Stimulated activated CD4-positive, alpha-beta T cell treated with anti-CD3 and anti-CD28 coated beads, Interleukin-15, amount 100 ng/mL, for 24 hours (primary cell): Measurements from ENCODE around the gene VPS37D.
"Not testable (repeated sequence)": the region's sequence is repeated elsewhere in the genome, so short reads cannot be mapped to it uniquely, and the experiment has no call there.

ENCODE experiments used
- DNase-seq: peaks from one replicate; pipeline ENCODE4 v3.0.0-alpha.2; 2020

The VPS37D gene

DNA sequence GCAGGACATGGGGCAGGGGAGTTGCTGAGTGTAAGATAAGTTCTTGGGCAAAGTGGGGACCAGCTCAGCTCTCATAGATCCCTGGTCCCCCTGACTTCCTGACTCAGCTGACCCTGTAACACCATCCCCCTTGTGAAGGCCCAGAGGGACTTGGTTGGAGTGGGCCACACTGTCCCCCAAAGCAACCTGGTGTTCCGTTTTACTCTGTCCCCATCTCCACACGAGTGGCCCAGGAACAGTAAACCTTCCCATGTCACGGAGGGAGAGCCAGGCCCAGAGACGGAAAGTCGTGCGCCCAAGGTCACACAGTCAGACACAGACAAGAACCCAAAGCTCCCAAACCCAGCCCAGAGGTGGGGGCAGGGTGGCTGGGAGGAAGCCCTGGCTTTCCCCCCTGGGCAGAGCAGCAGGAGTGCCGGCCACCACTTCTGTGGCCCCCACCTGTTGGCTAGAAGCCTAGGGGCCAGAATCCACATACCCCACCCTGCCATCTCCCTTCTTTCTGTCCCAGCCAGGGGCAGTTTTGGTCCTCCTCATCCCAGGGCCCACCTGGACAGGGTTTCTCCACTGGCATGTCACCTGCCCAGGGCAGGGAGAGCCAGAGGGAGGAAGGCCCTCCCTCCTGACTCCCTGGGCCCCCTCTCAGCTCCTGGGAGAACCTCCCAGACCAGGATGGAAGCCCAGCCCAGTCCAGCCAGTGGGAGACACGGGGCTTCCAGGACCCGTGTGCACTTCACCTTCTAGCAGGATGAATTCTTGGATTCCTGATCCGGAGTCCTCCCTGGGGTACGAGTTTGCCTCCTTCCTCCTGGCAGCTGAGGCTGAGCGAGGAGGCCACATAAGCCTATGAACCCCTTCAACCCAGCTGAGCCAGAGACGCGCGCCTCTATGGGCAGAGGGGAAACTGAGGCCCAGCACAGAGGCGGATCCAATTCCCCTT is 20.6 kb upstream of the VPS37D start:
- no peak for DNase-seq

DNA sequence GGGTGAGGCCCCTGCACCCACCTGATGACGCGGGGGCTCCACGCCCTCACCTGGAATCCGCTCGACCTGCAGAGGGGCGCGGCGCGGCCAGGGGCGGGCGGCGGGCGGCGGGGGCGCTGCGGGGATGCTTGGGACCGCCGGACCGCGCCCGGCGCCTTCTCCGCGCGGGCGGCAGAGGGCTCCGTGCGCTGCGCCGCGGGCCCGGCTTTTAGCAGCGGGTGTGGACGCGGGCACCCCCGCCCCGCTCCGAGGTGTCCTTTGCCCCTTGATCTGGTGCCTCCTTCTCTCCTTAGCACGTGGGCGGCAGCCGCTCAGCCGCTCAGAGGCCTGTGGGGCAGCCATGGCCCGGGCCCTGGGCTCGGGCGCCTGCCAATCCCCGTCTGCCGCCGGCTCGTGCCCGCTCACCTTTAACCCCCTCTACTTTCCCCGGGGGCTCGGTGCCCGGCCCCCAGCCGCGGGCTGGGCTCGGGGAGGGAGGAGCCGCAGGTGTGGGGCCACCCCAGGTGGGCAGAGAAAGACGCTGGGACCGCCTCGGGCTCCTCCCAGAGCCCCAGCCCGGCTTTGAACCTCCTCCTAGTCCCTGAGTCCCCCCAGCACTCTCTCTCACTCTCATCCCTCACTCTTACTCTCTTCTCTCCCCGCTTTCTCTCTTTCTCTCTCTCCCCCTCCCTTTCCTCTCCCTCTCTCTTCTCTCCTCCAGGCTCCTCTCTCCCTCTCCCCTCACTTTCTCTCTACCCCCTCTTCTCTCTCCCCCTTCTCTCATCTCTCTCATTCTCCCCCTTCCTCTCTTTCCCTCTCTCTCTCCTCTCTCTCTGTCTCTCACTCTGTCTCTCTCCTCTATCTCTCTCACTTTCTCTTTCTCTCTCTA is 19.7 kb upstream of the VPS37D start:
- DNase-seq, result peak; percentile 50

DNA sequence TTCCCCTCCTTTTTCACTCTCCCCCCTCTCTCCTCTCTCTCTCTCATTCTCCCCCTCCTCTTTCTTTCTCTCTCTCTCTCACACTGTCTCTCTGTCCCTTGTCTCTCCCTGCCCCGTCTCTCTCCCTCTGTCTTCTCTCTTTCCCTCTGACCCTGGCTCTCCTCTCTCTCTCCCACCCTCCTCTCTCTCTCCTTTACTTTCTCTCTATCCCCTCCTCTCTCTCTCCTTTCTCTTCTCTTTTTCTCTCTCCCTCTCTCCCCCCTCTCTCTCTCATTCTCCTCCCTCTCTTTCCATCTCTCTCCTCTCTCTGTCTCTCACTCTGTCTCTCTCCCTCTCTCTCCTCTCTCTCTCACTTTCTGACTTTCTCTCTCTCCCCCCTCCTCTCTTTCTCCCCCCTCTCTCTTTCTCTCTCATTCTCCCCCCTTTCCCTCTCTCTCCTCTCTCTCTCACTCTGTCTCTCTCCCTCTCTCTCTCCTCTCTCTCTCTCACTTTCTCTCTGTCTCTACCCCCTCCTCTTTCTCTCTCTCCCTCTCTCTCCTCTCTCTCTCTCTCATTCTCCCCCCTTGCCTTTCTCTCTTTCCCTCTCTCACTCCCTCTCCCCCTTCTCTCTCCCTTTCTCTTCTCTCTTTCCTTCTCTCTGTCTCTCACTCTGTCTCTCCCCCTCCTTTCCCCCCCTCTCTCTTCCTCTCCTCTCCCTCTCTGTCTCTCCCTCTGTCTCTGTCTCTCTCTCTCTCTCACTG is 18.9 kb upstream of the VPS37D start:
- DNase-seq, result no peak

DNA sequence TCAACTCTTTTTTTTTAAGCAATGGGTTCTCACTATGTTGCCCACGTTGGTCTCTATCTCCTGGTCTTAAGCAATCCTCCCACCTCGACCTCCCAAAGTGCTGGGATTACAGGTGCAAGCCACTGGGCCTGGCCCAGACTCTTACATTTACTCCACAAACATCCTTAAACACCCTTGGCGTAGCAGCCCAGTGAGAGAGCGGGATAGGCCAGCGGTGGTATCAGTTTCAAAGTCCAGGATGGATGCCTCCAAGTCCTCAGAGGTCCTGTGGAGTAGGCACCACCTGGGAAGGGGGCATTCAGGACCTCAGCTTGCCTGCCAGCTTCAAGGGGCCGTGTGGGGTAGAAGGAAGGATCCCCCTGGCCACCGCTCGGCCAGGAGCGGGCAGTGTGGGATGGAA is 18.1 kb upstream of the VPS37D start:
- no peak for DNase-seq

DNA sequence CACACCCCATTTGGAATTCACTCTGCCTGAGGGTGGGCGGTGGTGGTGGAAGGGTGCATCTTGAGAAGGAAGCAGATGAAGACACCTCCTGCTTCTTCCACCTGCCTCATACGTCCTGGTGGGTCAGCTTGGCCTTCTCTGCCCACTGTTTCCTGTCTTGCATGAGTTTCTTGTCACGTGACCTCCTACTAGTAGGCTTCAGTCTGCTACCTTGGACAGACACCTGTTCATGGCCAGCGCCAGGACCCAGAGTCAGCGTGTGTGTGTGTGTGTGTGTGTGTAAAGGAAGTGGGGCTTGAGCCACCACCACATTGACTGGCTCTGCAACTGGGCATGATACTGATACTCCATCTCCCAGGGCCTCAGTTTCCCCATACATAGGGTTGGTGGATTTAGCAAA is 17.1 kb upstream of the VPS37D start:
- DNase-seq, result no peak

DNA sequence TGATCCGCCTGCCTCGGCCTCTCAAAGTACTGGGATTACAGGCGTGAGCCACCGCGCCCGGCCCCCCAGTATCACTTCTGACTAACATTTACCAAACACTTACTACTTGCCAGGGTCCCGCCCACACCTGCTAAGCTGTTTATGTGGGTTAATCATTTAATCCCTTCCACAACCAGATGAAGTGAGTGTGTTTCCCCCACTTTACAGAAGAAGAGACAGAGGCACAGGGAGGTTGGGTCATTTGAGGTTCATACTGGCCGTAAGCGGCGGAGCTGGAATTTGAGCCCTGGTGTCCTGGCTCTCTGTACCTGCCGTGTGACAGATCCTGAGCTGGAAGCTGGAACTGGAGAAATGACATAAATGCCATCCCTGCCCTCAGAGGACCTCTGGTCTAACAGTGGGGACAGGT is 15.1 kb upstream of the VPS37D start:
- no peak for DNase-seq

DNA sequence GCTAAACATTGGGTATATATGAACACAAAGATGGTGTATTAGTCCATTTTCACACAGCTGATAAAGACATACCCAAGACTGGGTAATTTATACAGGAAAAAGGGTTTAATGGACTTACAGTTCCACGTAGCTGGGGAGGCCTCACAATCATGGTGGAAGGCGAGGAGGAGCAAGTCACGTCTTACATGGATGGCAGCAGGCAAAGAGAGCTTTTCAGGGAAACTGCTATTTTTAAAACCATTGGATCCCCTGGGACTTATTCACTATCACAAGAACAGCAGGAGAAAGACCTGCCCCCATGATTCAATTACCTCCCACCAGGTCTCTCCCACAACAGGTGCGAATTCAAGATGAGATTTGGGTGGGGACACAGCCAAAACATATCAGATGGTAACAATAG is 12.3 kb upstream of the VPS37D start:
- not testable (repeated sequence) for DNase-seq

DNA sequence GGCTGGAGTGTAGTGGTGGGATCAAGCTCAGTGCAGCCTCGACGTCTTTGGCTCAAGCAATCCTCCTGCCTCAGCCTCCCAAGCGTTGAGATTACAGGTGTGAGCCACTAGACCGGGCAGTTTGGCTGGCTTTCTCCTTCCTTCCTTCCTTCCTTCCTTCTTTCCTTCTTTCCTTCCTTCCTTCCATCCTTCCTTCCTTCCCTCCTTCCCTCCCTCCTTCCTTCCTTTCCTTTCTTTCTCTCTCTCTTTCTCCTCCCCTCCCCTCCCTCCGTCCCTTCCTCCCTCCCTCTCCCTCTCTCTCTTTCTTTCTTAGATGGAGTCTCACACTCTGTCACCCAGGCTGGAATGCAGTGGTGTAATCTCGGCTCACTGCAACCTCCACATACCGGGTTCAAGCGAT is 7.6 kb upstream of the VPS37D start:
- DNase-seq, result no peak

DNA sequence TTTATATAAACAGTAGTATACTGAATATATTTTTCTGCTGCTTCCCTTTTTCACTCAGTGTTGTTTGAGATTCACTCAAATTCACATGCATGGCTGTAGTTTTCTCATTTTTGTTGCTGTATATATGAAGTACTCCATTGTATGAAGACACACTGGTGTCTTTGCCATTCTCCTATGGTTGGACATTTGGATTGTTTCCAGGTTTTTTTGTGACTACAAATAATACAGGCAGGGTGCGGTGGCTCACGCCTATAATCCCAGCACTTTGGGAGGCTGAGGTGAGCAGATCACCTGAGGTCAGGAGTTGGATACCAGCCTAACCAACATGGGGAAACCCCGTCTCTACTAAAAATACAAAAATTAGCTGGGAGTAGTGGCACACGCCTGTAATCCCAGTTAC is 7.0 kb upstream of the VPS37D start:
- not testable (repeated sequence) for DNase-seq

DNA sequence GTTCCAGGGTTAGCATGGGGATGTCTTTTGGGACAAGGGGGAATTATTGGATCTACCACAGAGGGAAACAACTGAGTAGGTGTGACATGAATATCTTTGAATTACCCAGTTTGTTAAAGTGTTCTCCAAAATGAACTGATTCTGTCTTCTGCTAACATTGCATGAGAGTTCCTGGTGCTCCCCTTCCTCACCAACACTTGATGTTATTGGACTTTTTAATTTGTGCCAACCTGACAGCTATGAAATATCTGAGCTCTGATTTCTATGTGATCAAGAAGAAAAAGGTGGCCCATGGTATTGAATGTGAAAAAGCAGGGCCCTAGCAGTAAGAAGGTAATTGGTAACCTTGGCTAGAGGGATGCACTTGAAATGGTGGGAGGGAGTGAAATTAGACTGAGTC is 4.6 kb upstream of the VPS37D start:
- no peak for DNase-seq

DNA sequence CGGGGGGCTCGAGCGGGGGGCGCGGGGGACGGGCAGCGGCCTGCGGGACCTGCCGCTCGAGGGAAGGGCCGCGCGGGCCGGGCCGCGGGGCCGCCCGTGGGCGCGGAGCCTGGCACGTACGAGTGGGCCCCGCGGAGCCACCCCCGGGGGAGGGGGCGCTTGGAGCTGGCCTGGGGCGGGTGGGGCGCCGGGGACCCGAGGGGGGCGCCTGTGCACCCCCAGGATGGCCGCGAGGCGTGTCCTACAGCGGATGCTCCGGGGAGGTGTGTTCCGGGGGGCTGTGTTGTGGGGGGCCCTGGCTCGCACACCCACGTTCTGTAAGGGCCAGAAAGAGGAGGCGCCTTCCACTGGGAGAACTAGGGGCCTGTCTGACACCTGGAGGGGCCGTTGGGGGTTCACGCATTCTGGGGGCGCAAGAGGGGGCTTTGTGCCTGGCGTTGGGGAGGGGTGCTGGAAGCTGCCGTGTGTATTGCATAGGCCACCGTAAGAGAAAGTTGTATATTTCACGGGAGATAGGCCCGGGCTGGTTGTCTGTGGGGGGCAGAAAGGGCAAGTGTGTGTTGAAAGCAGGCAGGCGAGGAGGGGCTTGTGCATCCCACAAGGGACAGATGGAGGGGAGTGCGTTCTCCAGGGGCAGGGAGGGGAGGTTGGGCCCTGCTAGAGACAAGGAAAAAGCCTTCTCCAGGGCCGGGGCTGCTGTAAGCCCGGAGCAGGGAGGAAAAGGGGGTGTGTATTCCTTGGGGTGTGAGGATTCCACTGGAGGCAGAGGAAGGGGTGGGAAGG is 663 bp downstream of the VPS37D start:
- no peak for DNase-seq

DNA sequence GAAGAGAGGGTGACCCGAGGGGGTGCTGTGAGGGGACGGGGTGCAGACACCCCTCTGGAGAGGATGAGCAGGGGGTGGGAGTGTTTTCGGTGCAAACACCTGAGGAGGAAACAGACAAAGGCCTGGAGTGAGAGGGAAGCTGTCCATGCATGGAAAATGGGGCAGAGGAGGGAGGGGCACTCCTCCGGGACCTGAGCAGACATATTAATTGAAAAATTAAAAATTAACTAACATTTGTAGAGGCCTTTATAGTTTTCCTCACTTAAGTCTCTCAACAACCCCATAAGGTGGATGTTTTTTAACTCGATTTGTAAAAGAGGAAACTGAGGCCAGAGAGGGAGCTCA is 1.2 kb downstream of the VPS37D start:
- DNase-seq, result no peak

DNA sequence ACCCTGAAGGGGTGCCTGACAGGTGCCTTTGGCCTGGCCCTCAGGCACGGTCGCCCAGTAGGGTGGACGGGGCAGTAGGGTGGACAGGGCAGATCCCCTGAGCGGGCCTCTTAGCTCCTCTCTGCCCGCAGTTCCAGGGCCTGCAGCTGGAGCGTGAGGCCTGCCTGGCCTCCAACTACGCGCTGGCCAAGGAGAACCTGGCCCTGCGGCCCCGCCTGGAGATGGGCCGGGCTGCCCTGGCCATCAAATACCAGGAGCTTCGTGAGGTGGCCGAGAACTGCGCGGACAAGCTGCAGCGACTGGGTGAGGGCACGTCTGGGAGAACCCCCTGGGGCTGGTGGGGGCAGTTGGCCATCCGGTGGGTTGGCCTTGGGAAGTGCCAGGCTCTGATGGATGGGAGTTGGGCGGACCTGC is 1.7 kb downstream of the VPS37D start:
- DNase-seq, result no peak

DNA sequence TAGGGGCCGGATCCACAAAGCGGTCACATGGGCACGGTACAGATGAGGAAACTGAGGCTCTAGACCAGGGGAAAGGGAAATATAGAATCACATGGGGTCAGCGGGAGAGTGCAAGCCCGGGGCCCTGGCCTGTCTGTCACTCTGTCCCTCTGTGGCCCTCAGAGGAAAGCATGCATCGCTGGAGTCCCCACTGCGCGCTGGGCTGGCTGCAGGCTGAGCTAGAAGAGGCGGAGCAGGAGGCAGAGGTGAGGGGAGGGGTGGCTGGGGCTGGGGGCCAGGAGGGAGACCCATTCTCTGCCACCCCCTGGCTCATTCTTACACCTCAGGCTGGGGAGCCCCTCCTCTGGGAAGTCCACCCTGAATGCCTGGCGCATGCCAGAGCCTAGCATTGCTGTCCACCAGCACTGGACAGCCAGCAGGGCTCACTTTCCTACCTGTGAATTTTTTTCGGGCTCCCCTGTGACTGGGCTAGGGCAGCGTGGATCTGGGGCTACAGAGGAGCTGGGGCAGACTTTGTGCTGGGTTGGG is 2.3 kb downstream of the VPS37D start:
- no peak for DNase-seq

DNA sequence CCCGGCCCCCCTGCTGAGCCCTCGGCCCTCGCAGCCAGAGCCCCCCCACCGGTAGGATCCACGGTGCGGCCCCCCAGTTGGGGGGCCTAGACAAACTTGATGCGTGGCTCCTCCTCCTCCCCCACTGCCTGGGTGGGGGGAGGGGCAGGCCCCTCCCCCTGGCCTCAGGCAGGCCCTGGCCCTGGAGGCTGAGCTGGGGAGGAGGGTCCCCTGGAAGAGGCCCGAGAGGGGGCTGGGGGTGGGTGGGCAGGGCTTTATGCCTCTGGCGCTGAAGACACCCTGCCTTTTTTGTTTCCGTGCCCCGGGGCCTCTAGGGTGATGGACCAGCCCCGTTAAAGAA is 3.7 kb downstream of the VPS37D start:
- DNase-seq, result no peak

DNA sequence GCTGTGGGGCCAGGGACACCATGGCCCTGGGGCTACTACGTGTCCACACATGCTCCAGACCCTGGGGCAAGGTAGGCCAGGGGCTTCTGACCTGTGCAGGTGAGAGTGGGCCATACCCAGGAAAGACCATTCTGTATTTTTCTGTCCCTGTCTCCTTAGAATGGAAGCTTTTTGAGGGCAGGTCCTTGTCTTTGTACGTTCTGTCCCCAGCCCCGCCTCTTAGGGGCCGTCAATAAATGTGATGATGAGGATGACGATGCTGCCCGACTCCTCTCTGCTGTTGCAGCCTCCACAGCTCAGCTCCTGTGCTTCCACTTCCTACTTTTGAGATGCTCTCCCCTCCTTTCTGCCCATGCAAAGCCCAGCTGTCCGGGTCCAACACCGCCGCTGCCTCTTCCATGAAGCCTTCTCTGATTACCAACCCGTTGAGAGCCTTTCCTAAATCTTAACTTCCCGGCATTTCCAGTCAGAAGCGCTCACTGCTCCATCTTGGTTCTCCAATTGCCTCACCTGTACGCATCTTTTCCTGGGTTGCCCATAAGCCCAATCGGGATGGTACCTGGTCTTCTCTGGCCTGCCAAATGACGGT is 4.3 kb downstream of the VPS37D start:
- DNase-seq, result no peak

DNA sequence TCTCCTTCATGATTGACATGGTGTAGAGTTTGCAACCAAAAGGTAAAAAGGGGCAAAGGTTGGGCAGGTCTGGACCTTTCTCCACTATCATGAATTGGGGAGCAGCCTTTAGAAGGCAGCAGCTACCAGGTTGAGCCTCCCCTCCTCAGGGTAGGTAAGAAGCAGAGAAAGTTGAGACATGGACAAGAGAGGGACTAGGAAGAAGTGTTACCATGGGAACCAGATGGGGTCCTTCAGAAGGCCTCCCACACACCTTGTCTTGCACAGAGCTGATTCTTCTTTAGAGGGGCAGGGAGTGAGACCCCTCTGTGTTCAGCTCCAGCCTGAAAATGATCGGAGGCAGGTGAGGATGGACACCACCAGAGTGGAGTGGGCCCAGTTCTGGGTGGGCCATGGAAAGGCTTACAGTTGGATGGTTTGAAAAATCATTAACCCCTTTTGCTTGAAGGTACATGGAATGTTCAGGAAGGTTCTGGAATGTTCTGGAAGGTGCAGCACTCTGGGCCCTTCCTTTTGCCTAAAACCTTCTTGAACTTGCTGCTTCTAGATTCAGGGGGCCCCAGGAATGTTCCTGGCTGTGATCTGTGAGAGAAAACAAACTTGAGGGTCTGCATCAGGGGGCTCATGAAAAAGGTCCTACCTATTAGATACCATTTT is 7.0 kb downstream of the VPS37D start:
- DNase-seq, result no peak

DNA sequence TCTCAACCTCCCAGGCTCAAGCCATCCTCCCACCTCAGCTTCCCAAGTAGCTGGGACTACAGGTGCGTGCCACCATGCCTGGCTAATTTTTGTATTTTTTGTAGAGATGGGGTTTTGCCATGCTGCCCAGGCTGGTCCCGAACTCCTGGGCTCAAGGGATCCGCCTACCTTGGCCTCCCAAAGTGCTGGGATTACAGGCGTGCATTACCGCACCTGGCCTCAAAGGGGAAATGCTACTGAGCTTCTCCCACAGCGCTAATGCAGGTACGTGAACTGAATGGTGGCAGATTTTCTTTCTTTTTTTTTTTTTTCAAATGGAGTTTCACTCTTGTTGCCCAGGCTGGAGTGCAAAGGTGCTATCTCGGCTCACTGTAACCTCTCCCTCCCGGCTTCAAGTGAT is 8.4 kb downstream of the VPS37D start:
- not testable (repeated sequence) for DNase-seq

DNA sequence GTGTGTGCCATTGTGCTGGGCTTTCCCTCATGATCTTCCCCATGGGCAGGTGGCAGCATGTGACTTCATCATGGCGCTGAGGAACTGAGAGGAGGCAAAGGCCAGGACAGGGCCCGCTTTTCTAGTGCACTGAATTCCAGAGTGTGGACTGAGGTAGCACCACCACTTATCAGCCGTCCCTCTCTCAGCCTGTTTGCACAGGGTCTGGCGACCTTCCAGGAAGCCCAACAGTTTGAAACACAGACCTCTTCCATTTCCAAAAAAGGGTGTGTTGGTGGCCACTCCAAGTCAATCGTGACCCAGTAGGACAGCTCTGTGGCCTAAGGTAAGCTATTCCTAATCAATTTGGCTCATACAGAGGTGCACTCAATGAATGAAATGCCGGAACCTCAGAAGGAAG is 11.2 kb downstream of the VPS37D start:
- no peak for DNase-seq

DNA sequence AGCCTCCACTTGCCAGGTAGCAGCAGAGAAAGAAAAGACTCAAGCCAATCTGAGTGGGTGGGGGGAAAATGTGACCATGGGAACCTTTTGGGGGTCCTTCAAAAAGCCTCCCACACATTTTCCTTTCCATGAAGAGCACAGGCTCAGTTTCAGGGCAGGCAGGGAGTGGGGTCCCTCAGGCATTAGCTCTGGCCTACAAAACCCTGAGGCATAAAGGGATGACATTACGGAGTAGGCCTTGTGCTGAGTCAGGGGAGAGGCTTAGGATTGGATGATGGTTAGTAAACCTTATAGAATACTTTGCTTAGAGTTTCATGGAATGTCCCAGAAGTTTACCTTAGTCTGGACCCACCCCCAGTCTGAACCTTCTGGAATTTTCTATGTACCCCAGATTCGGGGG is 12.1 kb downstream of the VPS37D start:
- no peak for DNase-seq

DNA sequence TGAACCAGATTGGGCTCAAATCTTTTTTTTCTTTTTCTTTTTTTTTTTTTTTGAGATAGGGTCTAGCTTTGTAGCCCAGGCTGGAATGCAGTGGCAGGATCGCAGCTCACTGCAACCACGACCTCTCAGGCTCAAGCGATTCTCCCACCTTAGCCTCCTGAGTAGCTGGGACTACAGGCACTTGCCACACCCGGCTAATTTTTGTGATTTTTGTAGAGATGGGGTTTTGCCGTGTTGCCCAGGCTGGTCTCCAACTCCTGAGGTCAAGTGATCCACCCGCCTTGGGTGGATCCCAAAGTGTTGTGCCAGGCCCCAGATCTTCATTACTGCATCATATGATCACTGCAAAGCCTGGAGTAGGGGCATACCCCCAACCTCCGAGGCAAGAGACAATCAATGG is 12.9 kb downstream of the VPS37D start:
- DNase-seq, result no peak
